Panc1 (cell line): Measurements from ENCODE around the gene ABHD11. TPM values are rescaled to one million over a fixed set of nuclear protein-coding genes. Genes with fewer than 3 reads are reported as not detected.

ENCODE experiments used
- ATAC-seq: fragments of 200-7000 bp; cut with Tn5 transposase; 2 replicates; pipeline ENCODE4 v1.9.1; 2020; ENCODE audit warnings: mild to moderate bottlenecking, moderate library complexity
- BruUV-seq: library from RNA; stranded (reverse); fragments of 400-500 nt; replicated peaks from 2 replicates; lab custom pipeline; 2021; lab: Mats Ljungman, UMichigan
- CTCF ChIA-PET: fragments of 300-600 bp; sonication (Branson Sonifier 250); formaldehyde crosslinking; loops from one replicate; lab custom pipeline; 2022; ENCODE audit warnings: antibody characterized with exemption; lab: Charles Lee
- POLR2A ChIA-PET: fragments of 300-600 bp; sonication (Branson Sonifier 250); formaldehyde crosslinking; loops from one replicate; lab custom pipeline; 2022; ENCODE audit warnings: antibody characterized with exemption; lab: Charles Lee
- DNase-seq: peaks from one replicate; pipeline ENCODE4 v3.0.0-alpha.2; 2010; ENCODE audit warnings: low read depth, low spot score
- H3K27ac ChIP-seq: 2 replicates; pipeline ENCODE4 v1.5.1; 2011; ENCODE audit warnings: mild to moderate bottlenecking, low read length, inconsistent platforms
- H3K27me3 ChIP-seq: fragments of 200-500 bp; sonication (Bioruptor generic); 2 replicates; pipeline ENCODE4 v1.6.0; 2014; ENCODE audit warnings: low read length, inconsistent platforms; ENCODE audit not compliant: control insufficient read depth, insufficient read depth
- H3K36me3 ChIP-seq: fragments of 200-500 bp; sonication (Bioruptor generic); 2 replicates; pipeline ENCODE4 v1.5.1; 2014; ENCODE audit warnings: inconsistent platforms, mild to moderate bottlenecking, low read length, moderate library complexity; ENCODE audit not compliant: control insufficient read depth, insufficient read depth
- H3K4me1 ChIP-seq: 2 replicates; pipeline ENCODE4 v1.5.1; 2011; ENCODE audit warnings: inconsistent platforms, mild to moderate bottlenecking, low read length, moderate library complexity; ENCODE audit not compliant: control insufficient read depth, insufficient read depth
- H3K4me3 ChIP-seq, 2 experiments: 2 replicates each; pipeline ENCODE4 v1.5.1; 2011 to 2012; ENCODE audit warnings: low read depth in 2 of 2, low read length in 2 of 2, mild to moderate bottlenecking in 2 of 2, inconsistent platforms in 1 of 2, moderate library complexity in 1 of 2
- H3K9me3 ChIP-seq: fragments of 200-500 bp; sonication (Bioruptor generic); 2 replicates; pipeline ENCODE4 v1.5.1; 2014; ENCODE audit warnings: low read depth, mild to moderate bottlenecking, inconsistent platforms, low read length, moderate library complexity; ENCODE audit not compliant: control insufficient read depth, insufficient read depth
- POLR2AphosphoS5 ChIP-seq: IDR thresholded peaks from 2 replicates; pipeline ENCODE4 v1.6.1; 2012; ENCODE audit warnings: mild to moderate bottlenecking, low read depth, low read length, moderate library complexity
- SIN3A ChIP-seq: IDR thresholded peaks from 2 replicates; pipeline ENCODE4 v1.6.1; 2012; ENCODE audit warnings: low read depth, mild to moderate bottlenecking, low read length, moderate library complexity, borderline replicate concordance; ENCODE audit not compliant: insufficient read depth
- TCF7L2 ChIP-seq: IDR thresholded peaks from 2 replicates; pipeline ENCODE4 v1.6.1; 2011; ENCODE audit warnings: mild to moderate bottlenecking, low read depth, low read length, inconsistent platforms
- in situ Hi-C: cut with HindIII; loops from 2 replicates; pipeline ENCODE4 v1.10.0; 2016; ENCODE audit warnings: low sequenced_read_pairs, low pct_unique_long_range_greater_than_20kb
- intact Hi-C: fragments of 100-400 bp; cut with micrococcal nuclease; formaldehyde crosslinking; loops from one replicate; pipeline ENCODE4 v1.10.0; 2022; ENCODE audit not compliant: unreplicated experiment
- total RNA-seq: library from RNA; stranded (reverse); gene quantifications from one replicate; pipeline ENCODE4 v1.2.1, GENCODE V29; 2021; ENCODE audit not compliant: unreplicated experiment
- TF ChIP-seq, protein P1 (sequence below): fragments of 450-650 bp; IDR thresholded peaks from 2 replicates; pipeline ENCODE4 v1.5.1; 2017; ENCODE audit warnings: mild to moderate bottlenecking
- TF ChIP-seq, protein P2 (sequence below), 2 experiments: IDR thresholded peaks; 2 replicates each; pipeline ENCODE4 v1.6.1; 2011 to 2012; ENCODE audit warnings: low read depth in 2 of 2, control low read depth in 1 of 2, low read length in 1 of 2, mild to moderate bottlenecking in 1 of 2, moderate library complexity in 1 of 2; ENCODE audit not compliant: insufficient read depth in 1 of 2

The ABHD11 gene
- total RNA-seq, 1 experiment from 2014 or later = 54.2 TPM

DNA sequence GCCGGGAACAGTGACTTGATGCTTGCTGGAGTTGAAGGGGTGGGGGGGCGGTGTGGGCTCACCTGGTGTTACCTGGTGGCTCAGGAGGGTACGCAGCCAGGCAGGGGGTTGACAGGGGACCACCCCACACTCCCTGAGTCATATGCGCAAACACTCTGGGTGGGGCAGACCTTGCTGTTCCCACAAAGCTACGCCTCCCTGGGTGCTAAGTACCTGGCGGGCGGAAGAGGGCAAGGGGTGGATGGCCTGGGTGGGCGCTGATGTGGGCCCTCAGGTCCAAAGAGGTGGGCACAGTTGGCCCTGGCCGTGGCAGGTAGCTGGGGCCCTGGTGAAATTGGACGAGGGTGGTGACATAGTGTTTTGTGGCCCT, 33.1 kb downstream of the ABHD11 start:
- no peaks in the 10 kb centered on the region; the same call in none of the 2 replicates for H3K36me3 ChIP-seq
- ATAC-seq (no peak), DNase-seq (no peak)
- H3K4me1 ChIP-seq = peaks cover 82% of the 10 kb centered on the region
- POLR2A ChIA-PET = interaction anchor here (0.6 to 0.9 kb wide), 4 partner anchors 12 to 548 kb away, joined by 3 to 19 read pairs (median 6); no protein-coding TSS in a partner anchor
- no peaks in the 10 kb centered on the region for H3K27me3 ChIP-seq
- BruUV-seq = no TSS peak
- TF ChIP-seq SIN3A (no peak), TCF7L2 (no peak), POLR2AphosphoS5 (no peak)
- TF ChIP-seq, protein P1, sequence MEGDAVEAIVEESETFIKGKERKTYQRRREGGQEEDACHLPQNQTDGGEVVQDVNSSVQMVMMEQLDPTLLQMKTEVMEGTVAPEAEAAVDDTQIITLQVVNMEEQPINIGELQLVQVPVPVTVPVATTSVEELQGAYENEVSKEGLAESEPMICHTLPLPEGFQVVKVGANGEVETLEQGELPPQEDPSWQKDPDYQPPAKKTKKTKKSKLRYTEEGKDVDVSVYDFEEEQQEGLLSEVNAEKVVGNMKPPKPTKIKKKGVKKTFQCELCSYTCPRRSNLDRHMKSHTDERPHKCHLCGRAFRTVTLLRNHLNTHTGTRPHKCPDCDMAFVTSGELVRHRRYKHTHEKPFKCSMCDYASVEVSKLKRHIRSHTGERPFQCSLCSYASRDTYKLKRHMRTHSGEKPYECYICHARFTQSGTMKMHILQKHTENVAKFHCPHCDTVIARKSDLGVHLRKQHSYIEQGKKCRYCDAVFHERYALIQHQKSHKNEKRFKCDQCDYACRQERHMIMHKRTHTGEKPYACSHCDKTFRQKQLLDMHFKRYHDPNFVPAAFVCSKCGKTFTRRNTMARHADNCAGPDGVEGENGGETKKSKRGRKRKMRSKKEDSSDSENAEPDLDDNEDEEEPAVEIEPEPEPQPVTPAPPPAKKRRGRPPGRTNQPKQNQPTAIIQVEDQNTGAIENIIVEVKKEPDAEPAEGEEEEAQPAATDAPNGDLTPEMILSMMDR = no peak
- TF ChIP-seq, protein P2, sequence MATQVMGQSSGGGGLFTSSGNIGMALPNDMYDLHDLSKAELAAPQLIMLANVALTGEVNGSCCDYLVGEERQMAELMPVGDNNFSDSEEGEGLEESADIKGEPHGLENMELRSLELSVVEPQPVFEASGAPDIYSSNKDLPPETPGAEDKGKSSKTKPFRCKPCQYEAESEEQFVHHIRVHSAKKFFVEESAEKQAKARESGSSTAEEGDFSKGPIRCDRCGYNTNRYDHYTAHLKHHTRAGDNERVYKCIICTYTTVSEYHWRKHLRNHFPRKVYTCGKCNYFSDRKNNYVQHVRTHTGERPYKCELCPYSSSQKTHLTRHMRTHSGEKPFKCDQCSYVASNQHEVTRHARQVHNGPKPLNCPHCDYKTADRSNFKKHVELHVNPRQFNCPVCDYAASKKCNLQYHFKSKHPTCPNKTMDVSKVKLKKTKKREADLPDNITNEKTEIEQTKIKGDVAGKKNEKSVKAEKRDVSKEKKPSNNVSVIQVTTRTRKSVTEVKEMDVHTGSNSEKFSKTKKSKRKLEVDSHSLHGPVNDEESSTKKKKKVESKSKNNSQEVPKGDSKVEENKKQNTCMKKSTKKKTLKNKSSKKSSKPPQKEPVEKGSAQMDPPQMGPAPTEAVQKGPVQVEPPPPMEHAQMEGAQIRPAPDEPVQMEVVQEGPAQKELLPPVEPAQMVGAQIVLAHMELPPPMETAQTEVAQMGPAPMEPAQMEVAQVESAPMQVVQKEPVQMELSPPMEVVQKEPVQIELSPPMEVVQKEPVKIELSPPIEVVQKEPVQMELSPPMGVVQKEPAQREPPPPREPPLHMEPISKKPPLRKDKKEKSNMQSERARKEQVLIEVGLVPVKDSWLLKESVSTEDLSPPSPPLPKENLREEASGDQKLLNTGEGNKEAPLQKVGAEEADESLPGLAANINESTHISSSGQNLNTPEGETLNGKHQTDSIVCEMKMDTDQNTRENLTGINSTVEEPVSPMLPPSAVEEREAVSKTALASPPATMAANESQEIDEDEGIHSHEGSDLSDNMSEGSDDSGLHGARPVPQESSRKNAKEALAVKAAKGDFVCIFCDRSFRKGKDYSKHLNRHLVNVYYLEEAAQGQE (IDR thresholded peaks at IDR 0.05; ENCODE audit: insufficient read depth in 1 of 2, low read depth in 2 of 2, low read length in 1 of 2) = no peak
- no peak overlapping the region for H3K4me3 ChIP-seq
- H3K27ac ChIP-seq = peak overlapping the region; percentile 93
- H3K9me3 ChIP-seq = no peaks in the 10 kb centered on the region
- CTCF ChIA-PET = interaction anchor here (0.7 kb wide), 1 partner anchor 123 kb away, joined by 12 read pairs; no protein-coding TSS in a partner anchor
- intact Hi-C loops = no loop called here
- in situ Hi-C loops = no loop called here

DNA sequence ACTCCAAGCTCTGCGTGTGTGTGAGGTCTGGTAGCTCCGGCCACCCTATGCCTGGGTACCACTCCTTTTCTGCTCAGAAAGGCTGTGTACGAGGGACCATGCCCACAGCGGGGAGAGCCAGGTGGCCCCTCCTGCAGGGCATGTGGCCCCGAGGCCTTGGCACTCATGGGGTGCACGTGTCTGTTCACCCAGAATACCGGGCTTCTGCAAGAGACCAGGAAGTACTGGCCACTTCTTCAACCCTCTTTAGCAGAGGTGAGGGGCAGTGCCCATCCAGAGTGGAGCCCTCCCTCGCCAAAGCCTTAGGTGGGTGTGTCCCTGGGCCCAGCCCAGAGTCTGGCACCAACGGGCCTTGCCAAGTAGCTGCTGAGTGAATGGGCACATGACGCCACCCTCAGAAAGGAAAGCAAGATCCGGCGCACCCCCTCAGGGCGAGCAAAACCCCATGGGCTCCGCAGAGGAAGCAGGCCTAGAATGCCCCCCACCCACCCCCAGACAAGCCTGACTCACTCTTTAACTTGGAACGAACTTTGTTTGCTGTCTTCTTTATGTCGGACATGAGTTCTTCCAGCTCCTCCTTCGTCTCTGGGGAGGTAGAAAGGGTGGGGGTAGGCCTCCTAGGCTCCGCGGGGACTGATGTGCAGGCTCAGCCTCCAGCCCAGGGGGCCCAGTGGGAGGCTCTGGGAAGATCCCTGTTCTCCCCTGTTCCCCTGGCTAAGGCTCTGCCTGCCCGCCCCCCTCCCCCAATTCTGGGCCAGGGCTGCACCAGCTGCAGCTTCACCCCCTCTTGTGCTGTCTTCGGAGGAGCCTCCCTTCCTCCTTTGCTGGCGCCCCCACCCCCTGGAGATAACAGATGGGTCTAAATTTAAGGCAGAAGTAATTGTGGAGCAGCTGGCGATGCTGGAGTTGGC, 33.7 kb downstream of the ABHD11 start:
- ATAC-seq (peak; percentile 39), DNase-seq (peak; percentile 90)
- H3K4me3 ChIP-seq = no peak overlapping the region
- peak overlapping the region; percentile 93 for H3K27ac ChIP-seq
- BruUV-seq = no TSS peak
- POLR2A ChIA-PET = interaction anchor here (0.5 to 0.9 kb wide), 8 partner anchors 12 to 549 kb away, joined by 3 to 19 read pairs (median 4); no protein-coding TSS in a partner anchor
- CTCF ChIA-PET = interaction anchor here (0.7 kb wide), 1 partner anchor 122 kb away, joined by 12 read pairs; no protein-coding TSS in a partner anchor
- H3K27me3 ChIP-seq = no peaks in the 10 kb centered on the region
- H3K4me1 ChIP-seq = peaks cover 83% of the 10 kb centered on the region
- intact Hi-C loops (no loop called here), in situ Hi-C loops (no loop called here)
- H3K9me3 ChIP-seq = no peaks in the 10 kb centered on the region
- H3K36me3 ChIP-seq = no peaks in the 10 kb centered on the region; the same call in none of the 2 replicates
- TF ChIP-seq SIN3A (no peak), POLR2AphosphoS5 (peak; percentile 73)
